ENCODE measurements around the gene SLCO3A1.

The SLCO3A1 gene

GRCh38 chr15:91968610-91969009 is 115.1 kb downstream of the SLCO3A1 start:
- no peaks in the 10 kb centered on the region for H3K9me2 ChIP-seq (replicated peaks; ENCODE audit: low read depth, low read length)
- H3K79me2 ChIP-seq (ENCODE audit: insufficient read depth, low read length) = no peaks in the 10 kb centered on the region
- no peaks in the 10 kb centered on the region for H3K36me3 ChIP-seq (ENCODE audit: insufficient read depth, low read length)
- H3F3A ChIP-seq (ENCODE audit: low read depth) = no peaks in the 10 kb centered on the region
- TF ChIP-seq CTCF (conservative IDR thresholded peaks at IDR 0.05; ENCODE audit: low read length) = peak; percentile 48
- TF ChIP-seq EZH2phosphoT487 (IDR thresholded peaks at IDR 0.05; ENCODE audit: borderline replicate concordance) = no peak
- no peaks in the 10 kb centered on the region for H3K27me3 ChIP-seq (ENCODE audit: insufficient read depth, low read length, poor library complexity, severe bottlenecking)
- no peak overlapping the region for H3K4me3 ChIP-seq (ENCODE audit: low read length, poor library complexity, severe bottlenecking)
- no peak overlapping the region for H3K9ac ChIP-seq (ENCODE audit: low read depth, low read length, poor library complexity, severe bottlenecking)
- H3K4me1 ChIP-seq (ENCODE audit: insufficient read depth, low read length, poor library complexity, severe bottlenecking) = no peaks in the 10 kb centered on the region
- no peak overlapping the region for H3K4me2 ChIP-seq (ENCODE audit: low read depth, low read length, poor library complexity, severe bottlenecking)
- H2AFZ ChIP-seq (ENCODE audit: low read length) = no peak overlapping the region
- H3K9me3 ChIP-seq (ENCODE audit: insufficient read depth, low read depth, low read length) = no peaks in the 10 kb centered on the region
- no peaks in the 10 kb centered on the region for H4K20me1 ChIP-seq (ENCODE audit: insufficient read depth, low read length, poor library complexity, severe bottlenecking)

GRCh38 chr15:91970142-91970541 is 116.6 kb downstream of the SLCO3A1 start:
- TF ChIP-seq CTCF (conservative IDR thresholded peaks at IDR 0.05; ENCODE audit: low read length) = no peak
- TF ChIP-seq EZH2phosphoT487 (IDR thresholded peaks at IDR 0.05; ENCODE audit: borderline replicate concordance) = no peak
- no peaks in the 10 kb centered on the region for H3K9me2 ChIP-seq (replicated peaks; ENCODE audit: low read depth, low read length)
- no peaks in the 10 kb centered on the region for H3K27me3 ChIP-seq (ENCODE audit: insufficient read depth, low read length, poor library complexity, severe bottlenecking)
- H3K4me3 ChIP-seq (ENCODE audit: low read length, poor library complexity, severe bottlenecking) = no peak overlapping the region
- H2AFZ ChIP-seq (ENCODE audit: low read length) = no peak overlapping the region
- no peaks in the 10 kb centered on the region for H3K4me1 ChIP-seq (ENCODE audit: insufficient read depth, low read length, poor library complexity, severe bottlenecking)
- H3F3A ChIP-seq (ENCODE audit: low read depth) = no peaks in the 10 kb centered on the region
- H3K4me2 ChIP-seq (ENCODE audit: low read depth, low read length, poor library complexity, severe bottlenecking) = no peak overlapping the region
- H3K9ac ChIP-seq (ENCODE audit: low read depth, low read length, poor library complexity, severe bottlenecking) = no peak overlapping the region
- H3K9me3 ChIP-seq (ENCODE audit: insufficient read depth, low read depth, low read length) = no peaks in the 10 kb centered on the region
- H4K20me1 ChIP-seq (ENCODE audit: insufficient read depth, low read length, poor library complexity, severe bottlenecking) = no peaks in the 10 kb centered on the region
- no peaks in the 10 kb centered on the region for H3K36me3 ChIP-seq (ENCODE audit: insufficient read depth, low read length)
- H3K79me2 ChIP-seq (ENCODE audit: insufficient read depth, low read length) = no peaks in the 10 kb centered on the region

- Histone ChIP-seq H3K9ac (ENCODE audit: low read depth, low read length, poor library complexity, severe bottlenecking) (no peak overlapping the region), H3K36me3 (ENCODE audit: insufficient read depth, low read length) (no peaks in the 10 kb centered on the region), H3K4me2 (ENCODE audit: low read depth, low read length, poor library complexity, severe bottlenecking) (no peak overlapping the region), H4K20me1 (ENCODE audit: insufficient read depth, low read length, poor library complexity, severe bottlenecking) (no peaks in the 10 kb centered on the region), H3K4me1 (ENCODE audit: insufficient read depth, low read length, poor library complexity, severe bottlenecking) (no peaks in the 10 kb centered on the region), H3K4me3 (ENCODE audit: low read length, poor library complexity, severe bottlenecking) (no peak overlapping the region), H3K9me3 (ENCODE audit: insufficient read depth, low read depth, low read length) (no peaks in the 10 kb centered on the region), H3K79me2 (ENCODE audit: insufficient read depth, low read length) (no peaks in the 10 kb centered on the region), H2AFZ (ENCODE audit: low read length) (no peak overlapping the region), H3K27me3 (ENCODE audit: insufficient read depth, low read length, poor library complexity, severe bottlenecking) (no peaks in the 10 kb centered on the region), H3F3A (ENCODE audit: low read depth) (no peaks in the 10 kb centered on the region), H3K9me2 (replicated peaks; ENCODE audit: low read depth, low read length) (no peaks in the 10 kb centered on the region)
- TF ChIP-seq CTCF (conservative IDR thresholded peaks at IDR 0.05; ENCODE audit: low read length) (no peak), EZH2phosphoT487 (IDR thresholded peaks at IDR 0.05; ENCODE audit: borderline replicate concordance) (no peak)
Measured at GRCh38 chr15:91973481-91973880, 120.0 kb downstream of the SLCO3A1 start.

All from Loucy (cell line).